ENCODE data around the gene CD3D. TPM values are rescaled to one million over a fixed set of nuclear protein-coding genes. Genes with fewer than 3 reads are reported as not detected.

Gene CD3D
- total RNA-seq, 6 experiments from 2014 or later = not detected

DNA sequence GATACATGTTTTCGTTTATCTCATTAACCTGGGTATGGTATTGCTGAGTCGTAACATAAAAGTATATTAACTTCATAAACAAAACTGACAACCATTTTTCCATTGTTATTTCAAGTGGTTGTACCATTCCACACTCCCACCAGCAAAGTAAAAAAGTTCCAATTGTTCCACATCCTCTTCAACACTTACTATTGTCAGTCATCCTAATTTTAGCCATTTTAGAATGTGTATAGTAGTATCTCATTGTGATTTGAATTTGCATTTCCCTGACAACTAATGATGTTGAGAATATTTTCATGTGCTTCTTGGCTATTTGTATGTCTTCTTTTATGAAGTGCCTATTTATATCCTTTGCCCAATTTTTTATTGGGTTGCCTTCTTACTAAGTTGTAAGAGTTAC is 48.5 kb downstream of the CD3D start:
- no peak overlapping the region for H3K27ac Mint-ChIP-seq
- no peak overlapping the region for H3K4me3 Mint-ChIP-seq
- H3K9me3 Mint-ChIP-seq = peaks cover 3% of the 10 kb centered on the region; the same call in 1 of the 2 replicates
- peaks cover 35% of the 10 kb centered on the region for H3K27me3 Mint-ChIP-seq (ENCODE audit: insufficient read depth)
- no peak for DNase-seq
- TF ChIP-seq CTCF (IDR thresholded peaks at IDR 0.05) = no peak
- H3K4me1 Mint-ChIP-seq (ENCODE audit: low read depth) = no peaks in the 10 kb centered on the region
- no peaks in the 10 kb centered on the region for H3K36me3 Mint-ChIP-seq (ENCODE audit: low read depth)

- peaks cover 3% of the 10 kb centered on the region; the same call in 1 of the 2 replicates for H3K9me3 Mint-ChIP-seq
- peaks cover 34% of the 10 kb centered on the region for H3K27me3 Mint-ChIP-seq (ENCODE audit: insufficient read depth)
- no peaks in the 10 kb centered on the region for H3K4me1 Mint-ChIP-seq (ENCODE audit: low read depth)
- no peak for DNase-seq
- no peak overlapping the region for H3K27ac Mint-ChIP-seq
- H3K4me3 Mint-ChIP-seq = no peak overlapping the region
- no peak for TF ChIP-seq CTCF (IDR thresholded peaks at IDR 0.05)
- no peaks in the 10 kb centered on the region for H3K36me3 Mint-ChIP-seq (ENCODE audit: low read depth)
These were observed 50.9 kb downstream of the CD3D start for GRCh38 chr11:118291477-118292135.

DNA sequence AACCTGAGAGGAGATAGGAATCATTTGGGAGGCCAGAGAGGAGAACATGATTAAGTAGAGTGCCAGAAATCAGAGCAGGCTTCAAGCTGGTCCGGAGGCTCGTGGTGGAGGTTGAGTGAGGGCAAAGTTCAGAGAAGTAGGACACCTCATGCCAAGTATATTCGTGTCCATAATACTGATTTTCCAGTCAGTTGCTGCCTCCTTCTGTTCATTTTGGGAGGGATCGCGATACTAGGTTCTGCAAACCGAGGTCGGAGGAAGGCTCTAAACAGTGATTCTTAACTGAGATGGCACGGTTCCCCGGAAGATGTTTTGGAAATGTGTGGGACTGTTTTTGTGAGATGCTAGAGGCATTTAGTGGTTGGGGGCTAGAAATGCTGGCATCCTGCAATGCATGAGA is 51.6 kb downstream of the CD3D start:
- H3K9me3 Mint-ChIP-seq = peaks cover 3% of the 10 kb centered on the region; the same call in 1 of the 2 replicates
- H3K4me3 Mint-ChIP-seq = no peak overlapping the region
- DNase-seq = peak; percentile 12
- peak; percentile 51; the same call in 1 of the 2 replicates for TF ChIP-seq CTCF (IDR thresholded peaks at IDR 0.05)
- no peaks in the 10 kb centered on the region for H3K36me3 Mint-ChIP-seq (ENCODE audit: low read depth)
- H3K27ac Mint-ChIP-seq = no peak overlapping the region
- H3K27me3 Mint-ChIP-seq (ENCODE audit: insufficient read depth) = peaks cover 31% of the 10 kb centered on the region
- H3K4me1 Mint-ChIP-seq (ENCODE audit: low read depth) = no peaks in the 10 kb centered on the region

GRCh38 chr11:118289401-118289800 is 53.1 kb downstream of the CD3D start:
- no peak for TF ChIP-seq CTCF (IDR thresholded peaks at IDR 0.05)
- Mint-ChIP-seq H3K27ac (no peak overlapping the region), H3K9me3 (peaks cover 3% of the 10 kb centered on the region; the same call in 1 of the 2 replicates), H3K36me3 (ENCODE audit: low read depth) (no peaks in the 10 kb centered on the region), H3K4me1 (ENCODE audit: low read depth) (no peaks in the 10 kb centered on the region), H3K4me3 (no peak overlapping the region), H3K27me3 (ENCODE audit: insufficient read depth) (peaks cover 28% of the 10 kb centered on the region)
- no peak for DNase-seq

Other genes with a start within 250 kb of the CD3D start
- gene SCN4B, start 189.9 kb downstream of the CD3D start, total RNA-seq (2021; fragmentation: NEBNext Ultra II Directional; extraction: Animal tissue kit (Norgen Biotek cat#: 25700)) = under 1 TPM in 2 of 6 experiments, not detected in 4; 0.07 to 0.10 TPM
- not detected for gene SCN2B, start 166.1 kb downstream of the CD3D start, total RNA-seq (2021; fragmentation: NEBNext Ultra II Directional; extraction: Animal tissue kit (Norgen Biotek cat#: 25700))
- gene JAML, start 117.7 kb downstream of the CD3D start, total RNA-seq (2021; fragmentation: NEBNext Ultra II Directional; extraction: Animal tissue kit (Norgen Biotek cat#: 25700)) = not detected
- under 1 TPM in 2 of 6 experiments, not detected in 4; 0.21 to 0.33 TPM for gene MPZL3, start 90.3 kb downstream of the CD3D start, total RNA-seq (2021; fragmentation: NEBNext Ultra II Directional; extraction: Animal tissue kit (Norgen Biotek cat#: 25700))
- not detected for gene MPZL2, start 78.4 kb downstream of the CD3D start, total RNA-seq (2021; fragmentation: NEBNext Ultra II Directional; extraction: Animal tissue kit (Norgen Biotek cat#: 25700))
- gene CD3E, start 38.0 kb downstream of the CD3D start, total RNA-seq (2021; fragmentation: NEBNext Ultra II Directional; extraction: Animal tissue kit (Norgen Biotek cat#: 25700)) = not detected
- not detected for gene CD3G, start 1.6 kb upstream of the CD3D start, total RNA-seq (2021; fragmentation: NEBNext Ultra II Directional; extraction: Animal tissue kit (Norgen Biotek cat#: 25700))
- 10 to 100 TPM; 46.2 to 62.7 (median 54.1) TPM for gene UBE4A, start 16.9 kb upstream of the CD3D start, total RNA-seq (2021; fragmentation: NEBNext Ultra II Directional; extraction: Animal tissue kit (Norgen Biotek cat#: 25700))
- 100 to 1,000 TPM; 196 to 275 (median 223) TPM for gene ATP5MG, start 58.9 kb upstream of the CD3D start, total RNA-seq (2021; fragmentation: NEBNext Ultra II Directional; extraction: Animal tissue kit (Norgen Biotek cat#: 25700))
- gene KMT2A, start 93.8 kb upstream of the CD3D start, total RNA-seq (2021; fragmentation: NEBNext Ultra II Directional; extraction: Animal tissue kit (Norgen Biotek cat#: 25700)) = 10 to 100 TPM; 29.3 to 39.3 (median 34.4) TPM
- under 1 TPM in 5 of 6 experiments, not detected in 1; 0.25 to 0.88 (median 0.52) TPM for gene TTC36, start 184.8 kb upstream of the CD3D start, total RNA-seq (2021; fragmentation: NEBNext Ultra II Directional; extraction: Animal tissue kit (Norgen Biotek cat#: 25700))
- gene TMEM25, start 188.5 kb upstream of the CD3D start, total RNA-seq (2021; fragmentation: NEBNext Ultra II Directional; extraction: Animal tissue kit (Norgen Biotek cat#: 25700)) = 10 to 100 TPM; 10.8 to 17.1 (median 14.0) TPM
- 10 to 100 TPM; 17.3 to 22.4 (median 20.2) TPM for gene IFT46, start 223.2 kb upstream of the CD3D start, total RNA-seq (2021; fragmentation: NEBNext Ultra II Directional; extraction: Animal tissue kit (Norgen Biotek cat#: 25700))
- gene ARCN1, start 229.7 kb upstream of the CD3D start, total RNA-seq (2021; fragmentation: NEBNext Ultra II Directional; extraction: Animal tissue kit (Norgen Biotek cat#: 25700)) = 100 to 1,000 TPM; 271 to 331 (median 319) TPM

Data from HFFc6 (cell line).